ENCODE data around the gene PTPRN2. TPM values are rescaled to one million over a fixed set of nuclear protein-coding genes. Genes with fewer than 3 reads are reported as not detected.

Gene PTPRN2
- total and polyA plus RNA-seq, 9 of the 15 experiments (the other 6 are each of a cell fraction or from before 2014, with no cell fraction given): not detected

DNA sequence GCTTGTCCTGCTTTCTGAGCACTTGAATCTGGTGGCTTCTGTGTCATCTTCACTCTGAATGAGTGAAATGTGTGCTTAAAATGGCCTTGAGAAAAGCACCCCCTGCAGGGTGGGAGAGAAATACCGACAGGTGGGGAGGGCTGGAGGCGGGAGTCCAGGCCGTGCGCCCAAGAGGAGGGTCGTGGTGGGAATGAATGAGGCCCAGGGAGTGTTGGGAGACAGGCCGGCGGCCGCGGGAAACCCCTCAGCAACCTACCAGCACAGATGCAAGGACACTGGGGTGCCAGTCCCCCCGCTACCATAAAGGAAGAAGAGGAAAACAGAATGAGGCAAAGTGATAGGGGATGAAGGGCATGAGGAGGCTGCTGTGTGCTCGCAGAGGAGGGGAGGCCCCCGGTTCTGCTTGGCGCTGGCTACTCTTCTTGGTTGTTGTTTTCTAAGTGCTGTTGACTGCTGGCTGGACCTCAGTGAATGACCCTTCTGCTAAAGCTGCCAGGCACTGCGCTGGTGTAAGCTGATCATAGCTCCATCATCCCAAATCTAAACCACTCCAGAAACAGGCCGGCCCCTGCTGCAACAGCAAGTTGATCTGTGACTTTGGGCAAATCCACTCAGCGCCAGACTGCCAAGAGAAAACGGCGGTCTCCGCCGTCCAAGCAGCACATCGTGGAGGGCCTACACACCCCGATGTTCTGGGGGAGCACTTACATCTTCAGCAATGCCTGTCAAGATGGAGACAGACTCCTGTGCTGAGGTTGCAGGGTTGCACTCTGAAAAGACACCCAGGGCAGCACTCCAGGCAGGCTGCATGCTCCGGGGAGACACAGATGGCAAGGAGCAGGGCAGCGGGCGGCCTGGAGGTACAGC lies 872.3 kb downstream of the PTPRN2 start:
- WGBS (ENCODE audit: insufficient coverage, low coverage, missing lambda C conversion rate): under 1% methylated on average over 25 of the region's 25 CpGs
- Histone ChIP-seq H3K4me3 (no peak overlapping the region), H2AFZ (ENCODE audit: low read depth, low read length) (no peak overlapping the region), H3K4me2 (ENCODE audit: insufficient read depth, low read length) (no peak overlapping the region), H3K4me1 (replicated peaks in 1 of 2; ENCODE audit: control insufficient read depth in 2 of 2, insufficient read depth in 2 of 2, low read length in 2 of 2) (peaks cover 0 to 4% of the 10 kb centered on the region in 2 experiments; a peak in 2 of 5 replicates), H3K9me1 (ENCODE audit: control insufficient read depth, insufficient read depth, low read length) (no peaks in the 10 kb centered on the region), H3K36me3 (ENCODE audit: control insufficient read depth, insufficient read depth, low read length) (no peaks in the 10 kb centered on the region), H4K20me1 (replicated peaks; ENCODE audit: control insufficient read depth, insufficient read depth, low read length) (no peaks in the 10 kb centered on the region; the same call in 1 of the 2 replicates), H3K79me2 (ENCODE audit: control insufficient read depth, insufficient read depth, low read length) (no peaks in the 10 kb centered on the region), H3K27ac (ENCODE audit: extremely low read depth, low read depth, low read length) (no peak overlapping the region), H3K9ac (ENCODE audit: insufficient read depth in 1 of 2, low read depth in 2 of 2, low read length in 2 of 2) (no peak overlapping the region), H3K27me3 (ENCODE audit: control insufficient read depth in 2 of 2, insufficient read depth in 2 of 2, low read length in 2 of 2) (peaks cover 64 to 78% of the 10 kb centered on the region in 2 experiments), H3K9me3 (replicated peaks; ENCODE audit: control insufficient read depth, insufficient read depth, low read depth, low read length) (no peaks in the 10 kb centered on the region)
- FAIRE-seq (no peak), DNase-seq (ENCODE audit: extremely low read depth in 1 of 4, low spot score in 3 of 4) (peak in 1 of 4 experiments; percentile 30), ATAC-seq (peak; percentile 48; the same call in 2 of the 3 replicates)
- intact Hi-C loops (cut with micrococcal nuclease) (no loop called here), in situ Hi-C loops (cut with MboI) (no loop called here)
- BruUV-seq (replicated peaks): no TSS peak
- TF ChIP-seq, protein P1, sequence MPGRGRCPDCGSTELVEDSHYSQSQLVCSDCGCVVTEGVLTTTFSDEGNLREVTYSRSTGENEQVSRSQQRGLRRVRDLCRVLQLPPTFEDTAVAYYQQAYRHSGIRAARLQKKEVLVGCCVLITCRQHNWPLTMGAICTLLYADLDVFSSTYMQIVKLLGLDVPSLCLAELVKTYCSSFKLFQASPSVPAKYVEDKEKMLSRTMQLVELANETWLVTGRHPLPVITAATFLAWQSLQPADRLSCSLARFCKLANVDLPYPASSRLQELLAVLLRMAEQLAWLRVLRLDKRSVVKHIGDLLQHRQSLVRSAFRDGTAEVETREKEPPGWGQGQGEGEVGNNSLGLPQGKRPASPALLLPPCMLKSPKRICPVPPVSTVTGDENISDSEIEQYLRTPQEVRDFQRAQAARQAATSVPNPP (IDR thresholded peaks at IDR 0.05; ENCODE audit: borderline replicate concordance, insufficient read depth, insufficient read length): no peak
- TF ChIP-seq PRPF4 (IDR thresholded peaks at IDR 0.05; ENCODE audit: insufficient read depth, low read depth, low read length, poor library complexity, severe bottlenecking): no peak
- TF ChIP-seq, protein P2, sequence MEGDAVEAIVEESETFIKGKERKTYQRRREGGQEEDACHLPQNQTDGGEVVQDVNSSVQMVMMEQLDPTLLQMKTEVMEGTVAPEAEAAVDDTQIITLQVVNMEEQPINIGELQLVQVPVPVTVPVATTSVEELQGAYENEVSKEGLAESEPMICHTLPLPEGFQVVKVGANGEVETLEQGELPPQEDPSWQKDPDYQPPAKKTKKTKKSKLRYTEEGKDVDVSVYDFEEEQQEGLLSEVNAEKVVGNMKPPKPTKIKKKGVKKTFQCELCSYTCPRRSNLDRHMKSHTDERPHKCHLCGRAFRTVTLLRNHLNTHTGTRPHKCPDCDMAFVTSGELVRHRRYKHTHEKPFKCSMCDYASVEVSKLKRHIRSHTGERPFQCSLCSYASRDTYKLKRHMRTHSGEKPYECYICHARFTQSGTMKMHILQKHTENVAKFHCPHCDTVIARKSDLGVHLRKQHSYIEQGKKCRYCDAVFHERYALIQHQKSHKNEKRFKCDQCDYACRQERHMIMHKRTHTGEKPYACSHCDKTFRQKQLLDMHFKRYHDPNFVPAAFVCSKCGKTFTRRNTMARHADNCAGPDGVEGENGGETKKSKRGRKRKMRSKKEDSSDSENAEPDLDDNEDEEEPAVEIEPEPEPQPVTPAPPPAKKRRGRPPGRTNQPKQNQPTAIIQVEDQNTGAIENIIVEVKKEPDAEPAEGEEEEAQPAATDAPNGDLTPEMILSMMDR (IDR thresholded peaks at IDR 0.05 in 2 of 3, conservative IDR thresholded peaks at IDR 0.05 in 1 of 3; ENCODE audit: insufficient read depth in 2 of 3, low read depth in 1 of 3, low read length in 3 of 3): peak in 2 of 3 experiments; percentile 18 to 25; a peak in 1 of 6 replicates
- no peak for TF ChIP-seq ZNF696 (CRISPR knock-in tag; conservative IDR thresholded peaks at IDR 0.05)
- POLR2A ChIA-PET: interaction anchor here (0.7 kb wide), 1 partner anchor 106 kb away, joined by 3 read pairs; no protein-coding TSS in a partner anchor
- CTCF ChIA-PET (ENCODE audit: low intra/inter-chr PET ratio): no interaction called here
